MCF 10A (cell line): ENCODE results near the gene VILL. TPM values are rescaled to one million over a fixed set of nuclear protein-coding genes. Genes with fewer than 3 reads are reported as not detected.

Source experiments
- BruUV-seq: library from RNA; stranded (reverse); fragments of 400-500 nt; replicated peaks from 2 replicates; lab custom pipeline; 2021; lab: Mats Ljungman, UMichigan
- CTCF ChIA-PET: fragments of 300-600 bp; sonication (Branson Sonifier 250); formaldehyde crosslinking; extraction: SDS; loops from one replicate; lab custom pipeline; 2021; ENCODE audit warnings: antibody characterized with exemption, inconsistent platforms; lab: Yijun Ruan, JAX
- POLR2A ChIA-PET: fragments of 300-600, 350-650 bp; sonication (Branson Sonifier 250); formaldehyde crosslinking; extraction: SDS; loops from one replicate; lab custom pipeline; 2020; ENCODE audit warnings: antibody characterized with exemption, inconsistent platforms; lab: Yijun Ruan, JAX
- DNase-seq: peaks from one replicate; pipeline ENCODE4 v3.0.0-alpha.2; 2018; ENCODE audit not compliant: unreplicated experiment
- H3K27ac Mint-ChIP-seq: one replicate; pipeline ENCODE4 v1.8.0; 2022; ENCODE audit warnings: mild to moderate bottlenecking, low read depth, mixed read lengths; ENCODE audit not compliant: unreplicated experiment
- H3K27me3 Mint-ChIP-seq: one replicate; pipeline ENCODE4 v1.8.0; 2022; ENCODE audit warnings: mixed read lengths; ENCODE audit not compliant: insufficient read depth, unreplicated experiment
- H3K36me3 Mint-ChIP-seq: one replicate; pipeline ENCODE4 v1.8.0; 2022; ENCODE audit warnings: mild to moderate bottlenecking, moderate library complexity, mixed read lengths; ENCODE audit not compliant: insufficient read depth, unreplicated experiment
- H3K4me1 Mint-ChIP-seq: one replicate; pipeline ENCODE4 v1.8.0; 2022; ENCODE audit warnings: mixed read lengths; ENCODE audit not compliant: insufficient read depth, unreplicated experiment
- H3K4me3 Mint-ChIP-seq: one replicate; pipeline ENCODE4 v1.8.0; 2022; ENCODE audit warnings: mild to moderate bottlenecking, moderate library complexity, mixed read lengths; ENCODE audit not compliant: unreplicated experiment
- H3K9me3 Mint-ChIP-seq: one replicate; pipeline ENCODE4 v1.8.0; 2022; ENCODE audit warnings: mixed read lengths; ENCODE audit not compliant: unreplicated experiment
- intact Hi-C: fragments of 100-400 bp; cut with micrococcal nuclease; formaldehyde crosslinking; loops from 2 replicates; pipeline ENCODE4 v1.14.1; 2022
- total RNA-seq: library from RNA; stranded (reverse); gene quantifications from 2 replicates; pipeline ENCODE4 v1.2.3, GENCODE V29; 2022
- TF ChIP-seq, protein P1 (sequence below): fragments of 200-600 bp; IDR thresholded peaks from one replicate; pipeline ENCODE4 v1.8.0; 2022; ENCODE audit warnings: antibody characterized with exemption, mild to moderate bottlenecking; ENCODE audit not compliant: unreplicated experiment

The VILL gene
- total RNA-seq, 1 experiment from 2014 or later, result not detected

DNA sequence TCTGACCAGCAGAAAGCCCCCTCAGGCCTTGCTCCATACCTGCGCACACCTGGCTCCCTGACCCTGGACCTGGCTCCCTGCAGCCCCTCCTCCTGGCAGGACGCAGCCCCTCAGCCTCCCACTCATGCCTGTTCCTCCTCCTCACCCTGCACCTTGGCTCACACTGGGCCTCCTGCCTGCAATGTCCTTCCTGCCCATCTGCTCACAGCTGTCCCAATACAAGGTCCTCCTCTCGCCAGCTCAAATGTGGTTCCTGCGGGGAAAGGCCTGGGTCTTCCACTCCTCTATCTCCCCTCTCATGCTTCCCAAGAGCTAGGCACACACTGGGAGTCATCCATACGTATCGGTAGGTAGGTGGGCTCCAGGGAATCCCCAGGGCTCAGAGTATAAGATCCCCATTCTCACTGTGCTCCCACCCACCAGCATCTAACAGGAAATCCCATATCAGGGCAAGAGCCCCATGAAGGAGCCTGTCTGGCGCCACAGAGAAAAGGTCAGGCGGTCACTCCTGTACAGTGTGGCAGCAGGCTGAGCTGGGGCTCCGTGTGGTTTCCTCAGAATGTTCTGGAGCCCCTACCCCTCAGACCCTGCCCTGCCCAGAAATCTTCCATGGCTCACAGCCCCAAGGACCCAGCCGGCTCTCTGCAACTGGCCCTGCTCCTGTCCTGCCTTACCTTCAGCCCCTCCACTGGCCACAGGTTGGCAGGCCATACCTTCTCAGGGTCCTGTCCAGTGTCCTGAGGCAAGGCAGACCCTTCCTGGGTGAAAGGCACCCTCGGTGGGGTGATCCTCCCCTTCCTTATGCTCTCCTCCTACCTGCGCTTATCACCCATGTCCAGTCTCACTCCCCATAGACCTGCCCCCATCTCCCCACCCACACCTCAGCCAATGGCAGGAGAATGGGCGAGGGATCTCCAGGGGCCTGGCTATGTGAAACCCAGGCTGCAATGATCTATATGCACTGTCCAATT, 28.0 kb downstream of the VILL start:
- no peaks in the 10 kb centered on the region for H3K9me3 Mint-ChIP-seq
- POLR2A ChIA-PET, result interaction anchor here (0.6 kb wide), 1 partner anchor 131 kb away, joined by 4 read pairs; no protein-coding TSS in a partner anchor
- no peak overlapping the region for H3K4me3 Mint-ChIP-seq
- TF ChIP-seq, protein P1, sequence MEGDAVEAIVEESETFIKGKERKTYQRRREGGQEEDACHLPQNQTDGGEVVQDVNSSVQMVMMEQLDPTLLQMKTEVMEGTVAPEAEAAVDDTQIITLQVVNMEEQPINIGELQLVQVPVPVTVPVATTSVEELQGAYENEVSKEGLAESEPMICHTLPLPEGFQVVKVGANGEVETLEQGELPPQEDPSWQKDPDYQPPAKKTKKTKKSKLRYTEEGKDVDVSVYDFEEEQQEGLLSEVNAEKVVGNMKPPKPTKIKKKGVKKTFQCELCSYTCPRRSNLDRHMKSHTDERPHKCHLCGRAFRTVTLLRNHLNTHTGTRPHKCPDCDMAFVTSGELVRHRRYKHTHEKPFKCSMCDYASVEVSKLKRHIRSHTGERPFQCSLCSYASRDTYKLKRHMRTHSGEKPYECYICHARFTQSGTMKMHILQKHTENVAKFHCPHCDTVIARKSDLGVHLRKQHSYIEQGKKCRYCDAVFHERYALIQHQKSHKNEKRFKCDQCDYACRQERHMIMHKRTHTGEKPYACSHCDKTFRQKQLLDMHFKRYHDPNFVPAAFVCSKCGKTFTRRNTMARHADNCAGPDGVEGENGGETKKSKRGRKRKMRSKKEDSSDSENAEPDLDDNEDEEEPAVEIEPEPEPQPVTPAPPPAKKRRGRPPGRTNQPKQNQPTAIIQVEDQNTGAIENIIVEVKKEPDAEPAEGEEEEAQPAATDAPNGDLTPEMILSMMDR, result no peak
- CTCF ChIA-PET, result no interaction called here
- intact Hi-C loops, result no loop called here
- no peak overlapping the region for H3K27ac Mint-ChIP-seq
- H3K27me3 Mint-ChIP-seq, result no peaks in the 10 kb centered on the region
- H3K36me3 Mint-ChIP-seq, result no peaks in the 10 kb centered on the region
- DNase-seq, result no peak
- no TSS peak for BruUV-seq
- peaks cover 1% of the 10 kb centered on the region for H3K4me1 Mint-ChIP-seq

DNA sequence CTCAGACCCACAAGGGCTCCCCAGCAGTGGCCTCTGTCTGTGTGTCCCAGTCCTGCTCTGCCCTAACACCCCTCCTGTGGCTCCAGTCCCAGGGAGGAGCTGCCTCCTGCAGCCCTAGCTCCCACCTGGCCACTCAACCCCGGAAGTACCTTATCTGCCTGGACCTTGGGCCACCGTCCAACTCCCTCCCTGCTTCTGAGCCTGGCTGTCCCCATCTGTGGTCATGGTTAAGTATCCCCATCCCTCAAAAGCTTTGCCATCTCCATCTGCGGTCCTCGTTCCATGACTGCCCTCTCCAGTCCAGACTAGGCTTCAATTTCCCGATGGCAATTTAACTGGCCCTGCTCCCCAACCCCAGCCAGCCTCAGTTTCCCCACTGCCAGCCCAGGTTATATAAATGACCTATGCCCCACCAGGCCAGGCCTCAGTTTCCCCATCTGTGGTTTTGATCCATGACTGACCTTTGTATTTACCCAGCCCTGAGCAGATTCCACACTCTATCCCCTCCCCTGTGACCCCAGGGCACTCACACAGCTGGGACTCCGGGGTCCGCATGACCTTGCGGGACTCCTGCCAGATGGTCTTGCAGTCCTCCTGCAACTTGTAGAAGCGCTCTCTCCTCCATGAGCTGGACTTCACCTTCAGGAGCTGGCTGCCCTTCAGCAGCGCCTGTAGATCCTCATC, 29.2 kb downstream of the VILL start:
- ChIA-PET CTCF (interaction anchor here (0.5 to 1.2 kb wide), 4 partner anchors 98 to 279 kb away, joined by 3 read pairs; no protein-coding TSS in a partner anchor), POLR2A (interaction anchor here (0.5 to 0.7 kb wide), 2 partner anchors 12 to 963 kb away, joined by 3 to 4 read pairs; no protein-coding TSS in a partner anchor)
- intact Hi-C loops, result no loop called here
- no peaks in the 10 kb centered on the region for H3K9me3 Mint-ChIP-seq
- TF ChIP-seq, protein P1, result no peak
- H3K36me3 Mint-ChIP-seq, result no peaks in the 10 kb centered on the region
- H3K4me1 Mint-ChIP-seq, result peaks cover 13% of the 10 kb centered on the region
- no peaks in the 10 kb centered on the region for H3K27me3 Mint-ChIP-seq
- no peak for DNase-seq
- no peak overlapping the region for H3K4me3 Mint-ChIP-seq
- BruUV-seq, result no TSS peak
- H3K27ac Mint-ChIP-seq, result no peak overlapping the region

DNA sequence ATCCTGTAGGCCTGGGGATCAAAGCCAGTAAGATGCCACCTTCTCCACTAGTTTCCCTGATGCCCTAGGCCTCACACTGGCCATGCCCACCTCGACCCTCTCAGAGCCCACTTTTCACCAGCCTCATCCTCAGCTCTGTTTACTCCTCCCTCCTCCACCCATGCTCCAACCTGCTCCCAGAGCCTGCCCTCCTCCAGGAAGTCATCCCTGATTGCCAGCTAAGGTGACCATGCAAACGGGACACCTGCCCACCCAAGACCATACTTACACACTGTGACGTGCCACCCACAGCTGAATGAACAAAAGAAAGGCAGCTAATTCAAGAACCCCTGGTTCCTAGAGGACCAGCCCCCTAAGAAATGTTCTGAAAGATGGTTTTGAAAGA, 29.7 kb downstream of the VILL start:
- H3K27ac Mint-ChIP-seq, result no peak overlapping the region
- no peak for DNase-seq
- no peaks in the 10 kb centered on the region for H3K36me3 Mint-ChIP-seq
- TF ChIP-seq, protein P1, result no peak
- BruUV-seq, result no TSS peak
- no peak overlapping the region for H3K4me3 Mint-ChIP-seq
- ChIA-PET POLR2A (interaction anchor here (0.5 to 0.7 kb wide), 2 partner anchors 11 to 963 kb away, joined by 3 to 4 read pairs; no protein-coding TSS in a partner anchor), CTCF (interaction anchor here (0.5 to 1.2 kb wide), 3 partner anchors 97 to 280 kb away, joined by 3 read pairs; no protein-coding TSS in a partner anchor)
- H3K4me1 Mint-ChIP-seq, result peaks cover 19% of the 10 kb centered on the region
- H3K27me3 Mint-ChIP-seq, result no peaks in the 10 kb centered on the region
- no peaks in the 10 kb centered on the region for H3K9me3 Mint-ChIP-seq
- intact Hi-C loops, result no loop called here

DNA sequence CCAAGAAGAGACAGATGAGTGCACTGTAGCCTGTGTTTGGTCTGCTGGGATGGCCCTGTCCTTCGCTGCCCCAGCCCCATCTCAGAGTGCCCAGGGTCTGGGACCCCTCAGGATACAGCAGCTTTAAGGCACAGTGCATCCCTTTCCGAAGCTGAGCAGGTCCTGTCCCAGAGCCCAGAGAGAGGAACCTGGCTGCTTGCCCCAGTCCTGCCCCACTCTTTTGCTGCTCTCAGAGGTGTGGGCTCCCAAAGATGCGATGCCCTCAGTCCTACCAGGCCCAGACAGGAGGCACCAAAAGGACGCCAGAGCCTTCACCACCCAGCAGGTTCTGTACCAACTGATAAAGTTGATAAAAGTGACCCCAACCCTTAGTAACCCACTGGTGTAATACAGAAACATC, 30.6 kb downstream of the VILL start:
- DNase-seq, result no peak
- no peaks in the 10 kb centered on the region for H3K27me3 Mint-ChIP-seq
- BruUV-seq, result no TSS peak
- peaks cover 27% of the 10 kb centered on the region for H3K4me1 Mint-ChIP-seq
- intact Hi-C loops, result no loop called here
- H3K4me3 Mint-ChIP-seq, result no peak overlapping the region
- POLR2A ChIA-PET, result no interaction called here
- H3K36me3 Mint-ChIP-seq, result no peaks in the 10 kb centered on the region
- H3K9me3 Mint-ChIP-seq, result no peaks in the 10 kb centered on the region
- TF ChIP-seq, protein P1, result no peak
- CTCF ChIA-PET, result interaction anchor here (1.2 to 2.3 kb wide), 2 partner anchors 24 to 97 kb away, joined by 3 to 9 read pairs; no protein-coding TSS in a partner anchor
- H3K27ac Mint-ChIP-seq, result no peak overlapping the region
